ENCODE measurements around the gene KCNAB2.

DNA sequence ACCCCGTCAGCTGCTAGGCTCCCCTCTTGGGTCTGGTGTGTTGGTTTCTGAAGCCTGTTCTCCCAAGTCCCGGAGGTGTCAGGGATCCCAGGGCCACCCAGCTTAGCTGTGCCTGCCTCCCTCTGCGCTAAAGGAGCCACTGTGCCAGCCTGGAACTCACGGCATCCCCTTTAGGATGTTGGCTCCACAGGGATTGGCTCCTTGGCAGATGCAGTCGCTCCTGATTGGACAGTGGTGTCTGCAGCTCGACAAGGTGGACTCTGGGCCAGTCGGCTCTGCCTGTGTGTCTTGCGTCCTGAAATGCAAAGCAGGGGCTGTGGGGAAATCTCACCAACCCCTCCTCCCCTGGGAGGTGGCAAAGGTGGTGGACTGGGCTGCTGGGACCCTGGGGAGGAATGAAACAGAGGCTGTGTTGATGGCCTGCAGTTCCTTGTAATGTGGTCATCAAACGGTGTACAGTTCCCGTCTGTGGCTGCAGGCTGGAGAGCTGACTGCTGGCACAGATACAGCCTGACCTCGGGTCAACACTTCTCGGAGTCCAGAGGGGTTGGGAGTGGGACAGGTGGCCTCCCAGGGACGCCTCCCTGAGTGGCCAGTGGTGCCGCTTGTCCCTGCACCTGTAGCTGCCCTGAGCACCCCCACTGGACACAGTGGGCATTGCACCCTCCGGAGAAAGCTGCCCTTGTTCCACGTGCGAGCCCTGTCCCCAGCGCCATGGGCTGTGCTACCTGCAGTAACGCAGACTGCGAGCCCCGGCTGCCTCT lies 11.5 kb upstream of the KCNAB2 start:
- TF ChIP-seq, protein P1, sequence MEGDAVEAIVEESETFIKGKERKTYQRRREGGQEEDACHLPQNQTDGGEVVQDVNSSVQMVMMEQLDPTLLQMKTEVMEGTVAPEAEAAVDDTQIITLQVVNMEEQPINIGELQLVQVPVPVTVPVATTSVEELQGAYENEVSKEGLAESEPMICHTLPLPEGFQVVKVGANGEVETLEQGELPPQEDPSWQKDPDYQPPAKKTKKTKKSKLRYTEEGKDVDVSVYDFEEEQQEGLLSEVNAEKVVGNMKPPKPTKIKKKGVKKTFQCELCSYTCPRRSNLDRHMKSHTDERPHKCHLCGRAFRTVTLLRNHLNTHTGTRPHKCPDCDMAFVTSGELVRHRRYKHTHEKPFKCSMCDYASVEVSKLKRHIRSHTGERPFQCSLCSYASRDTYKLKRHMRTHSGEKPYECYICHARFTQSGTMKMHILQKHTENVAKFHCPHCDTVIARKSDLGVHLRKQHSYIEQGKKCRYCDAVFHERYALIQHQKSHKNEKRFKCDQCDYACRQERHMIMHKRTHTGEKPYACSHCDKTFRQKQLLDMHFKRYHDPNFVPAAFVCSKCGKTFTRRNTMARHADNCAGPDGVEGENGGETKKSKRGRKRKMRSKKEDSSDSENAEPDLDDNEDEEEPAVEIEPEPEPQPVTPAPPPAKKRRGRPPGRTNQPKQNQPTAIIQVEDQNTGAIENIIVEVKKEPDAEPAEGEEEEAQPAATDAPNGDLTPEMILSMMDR (IDR thresholded peaks at IDR 0.05), result peak; percentile 46 to 61 (median 50)
- TF ChIP-seq POLR2A (IDR thresholded peaks at IDR 0.05), result no peak

All from right lobe of liver (tissue), 4 donors.